Suppressor macrophage treated with lipopolysaccharide for 1 hour (primary cell): Measurements from ENCODE around the gene ALG9.
"Not testable (repeated sequence)": the region's sequence is repeated elsewhere in the genome, so short reads cannot be mapped to it uniquely, and the experiment has no call there.

ENCODE experiments used
- DNase-seq, 3 donors: peaks; one replicate each; pipeline ENCODE4 v3.0.0-alpha.2; 2020 to 2022

ALG9 gene

DNA sequence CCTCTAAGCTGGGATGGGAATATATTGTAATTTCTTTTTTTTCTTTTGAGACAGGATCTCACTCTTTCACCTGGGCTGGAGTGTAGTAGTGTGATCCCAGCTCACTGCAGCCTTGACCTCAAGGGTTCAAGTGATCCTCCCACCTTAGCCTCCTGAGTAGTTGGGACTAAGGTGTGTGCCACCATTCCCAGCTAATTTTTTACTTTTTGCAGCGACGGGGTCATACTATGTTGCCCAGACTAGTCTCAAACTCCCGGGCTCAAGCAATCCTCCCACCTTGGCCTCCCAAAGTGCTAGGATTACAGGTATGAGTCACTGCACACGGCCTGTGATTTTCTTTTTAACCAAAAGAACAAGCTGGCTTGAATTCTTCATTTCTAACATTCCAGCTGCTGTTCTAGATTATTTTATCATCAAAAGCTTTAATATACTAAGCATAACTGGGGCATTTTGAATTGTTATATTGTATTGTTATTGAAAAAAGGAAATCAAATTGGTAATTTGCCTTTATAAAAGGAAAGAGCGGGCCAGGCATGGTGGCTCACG lies 78.4 kb downstream of the ALG9 start:
- DNase-seq = no peak

DNA sequence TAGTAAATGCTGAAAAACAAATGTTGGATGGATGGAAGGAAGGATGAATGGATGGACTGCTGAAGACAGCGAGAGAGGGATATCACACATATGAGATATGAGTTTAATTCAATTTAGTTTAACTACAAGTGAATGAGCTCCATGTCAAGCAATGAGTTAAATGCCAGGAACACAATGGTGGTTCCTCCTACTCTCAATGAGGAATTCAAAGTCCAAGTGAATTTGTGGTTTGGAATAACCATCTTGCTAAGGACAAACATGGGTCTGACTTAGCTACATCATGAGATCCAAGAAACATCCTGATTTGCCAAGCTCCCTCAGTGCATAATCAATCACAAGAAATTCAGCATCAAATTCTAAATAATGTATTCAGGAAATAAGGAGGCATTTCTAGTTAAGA lies 79.1 kb downstream of the ALG9 start:
- no peak for DNase-seq

DNA sequence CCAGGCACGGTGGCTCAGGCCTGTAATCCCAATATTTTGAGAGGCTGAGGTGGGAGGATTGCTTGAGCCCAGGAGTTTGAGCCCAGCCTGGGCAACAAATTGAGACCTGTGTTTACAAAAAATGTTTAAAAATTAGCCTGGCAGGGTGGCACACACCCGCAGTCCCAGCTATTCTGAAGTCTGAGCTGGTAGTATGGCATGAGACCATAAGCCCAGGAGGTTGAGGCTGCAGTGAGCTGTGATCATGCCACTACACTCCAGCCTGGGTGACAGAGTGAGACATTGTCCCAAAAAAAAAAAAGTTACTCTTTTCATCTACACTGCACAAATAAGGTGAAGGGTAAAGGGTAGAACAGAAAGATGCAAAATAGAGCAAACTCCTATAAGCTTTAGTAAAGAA lies 82.9 kb downstream of the ALG9 start:
- DNase-seq = no peak

DNA sequence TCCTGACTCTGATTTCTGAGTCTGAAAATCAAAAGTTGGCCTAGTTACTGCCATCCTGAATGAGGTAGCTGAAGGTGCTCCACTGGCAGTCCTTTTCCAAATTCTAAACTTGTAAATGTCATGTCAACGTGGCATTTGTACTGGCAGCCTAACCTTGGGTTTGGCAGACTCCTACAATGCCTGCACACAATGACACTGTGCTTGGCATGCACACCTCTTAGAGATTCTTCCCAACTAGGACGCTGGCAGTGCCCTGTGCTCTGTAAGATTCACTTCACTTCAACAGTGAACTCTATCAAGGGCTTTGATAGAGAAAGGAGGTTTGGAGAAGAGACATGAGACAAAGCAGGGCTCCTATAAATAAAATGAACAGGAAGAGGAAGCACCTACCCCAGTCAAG lies 83.3 kb downstream of the ALG9 start:
- DNase-seq = peak in 1 of 3 donors; percentile 4

DNA sequence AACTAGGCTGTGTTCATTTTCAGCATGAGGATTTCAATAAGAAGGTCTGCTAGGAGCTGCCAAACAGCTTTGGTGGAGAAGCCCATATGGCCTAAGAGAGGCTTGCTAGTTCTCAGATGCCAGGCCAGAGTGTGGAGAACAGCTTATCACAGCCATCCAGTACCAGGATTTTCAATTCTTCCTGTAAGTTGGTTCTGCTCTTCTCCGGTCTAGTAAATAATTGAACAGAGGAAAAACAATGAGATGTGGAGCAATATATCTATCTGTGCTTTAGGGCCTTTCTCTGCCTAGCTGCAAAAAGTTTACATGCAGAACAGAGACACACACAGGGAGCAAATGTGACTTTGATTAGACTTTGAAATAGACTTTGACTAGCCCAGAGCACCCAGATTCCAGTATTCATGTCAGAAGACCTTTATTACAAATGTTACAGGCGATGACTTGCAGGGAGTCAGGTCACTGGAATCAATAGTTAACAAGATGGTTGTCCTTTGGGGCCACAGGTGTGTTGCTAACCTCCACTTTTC lies 85.4 kb downstream of the ALG9 start:
- no peak for DNase-seq

DNA sequence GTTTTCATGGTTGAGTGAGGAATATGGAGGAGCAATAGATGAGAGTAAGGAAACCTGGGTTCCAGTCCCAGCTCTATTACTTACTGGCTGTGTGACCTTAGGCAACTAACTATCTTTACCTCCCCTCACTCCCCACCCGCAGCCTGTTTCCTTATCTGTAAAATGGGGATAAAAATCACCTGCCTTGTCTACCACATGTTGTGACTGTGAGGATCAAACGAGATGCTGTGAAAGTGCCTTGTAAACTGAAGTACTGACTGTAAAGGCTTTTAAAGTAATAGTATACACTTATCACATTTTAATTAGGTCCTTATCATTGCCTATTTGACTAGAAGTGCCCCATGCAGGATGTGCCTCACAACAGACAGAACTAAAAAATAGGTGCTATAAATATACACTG lies 86.3 kb downstream of the ALG9 start:
- no peak for DNase-seq

DNA sequence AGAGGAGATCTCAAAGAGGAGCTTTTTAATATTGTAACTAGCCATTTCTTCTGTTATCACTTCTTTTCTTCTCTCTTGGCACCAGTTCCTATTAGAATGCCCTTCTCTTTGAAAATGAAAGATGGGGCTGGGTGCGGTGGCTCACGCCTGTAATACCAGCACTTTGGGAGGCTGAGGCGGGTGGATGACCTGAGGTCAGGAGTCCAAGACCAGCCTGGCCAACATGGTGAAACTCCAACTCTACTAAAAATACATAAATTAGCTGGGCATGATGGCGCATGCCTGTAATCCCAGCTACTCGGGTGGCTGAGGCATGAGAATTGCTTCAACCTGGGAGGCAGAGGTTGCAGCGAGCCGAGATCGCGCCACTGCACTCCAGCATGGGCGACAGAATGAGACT lies 87.1 kb downstream of the ALG9 start:
- DNase-seq = not testable (repeated sequence)

DNA sequence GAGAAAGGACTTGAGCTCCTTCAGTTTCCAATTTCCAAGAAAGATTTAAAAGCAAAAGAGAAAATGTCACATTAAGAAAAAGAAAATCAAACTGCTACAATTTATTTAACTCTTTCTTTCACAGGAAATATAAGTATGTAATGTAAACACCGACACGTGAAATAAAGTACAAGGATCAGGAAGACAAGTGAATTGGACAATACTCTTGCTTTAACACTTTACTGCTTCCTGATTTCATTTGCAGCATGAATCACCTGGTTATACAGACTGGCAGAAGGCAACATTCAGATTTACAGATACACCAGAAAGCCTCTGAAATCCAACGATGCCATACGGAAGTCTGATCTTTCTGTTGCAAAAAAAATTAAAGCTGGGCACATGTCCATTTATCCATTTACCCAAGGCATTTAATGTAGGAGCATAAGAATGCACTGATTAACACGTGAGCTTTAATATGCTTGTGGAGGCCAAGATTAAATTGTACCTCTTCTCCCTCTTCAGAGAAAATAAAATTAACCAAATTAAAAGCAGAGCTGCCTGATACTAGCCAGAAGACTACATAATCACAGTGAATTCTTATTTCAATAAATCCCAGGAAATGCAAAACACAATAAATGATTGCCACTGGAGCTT lies 89.2 kb downstream of the ALG9 start:
- no peak for DNase-seq

DNA sequence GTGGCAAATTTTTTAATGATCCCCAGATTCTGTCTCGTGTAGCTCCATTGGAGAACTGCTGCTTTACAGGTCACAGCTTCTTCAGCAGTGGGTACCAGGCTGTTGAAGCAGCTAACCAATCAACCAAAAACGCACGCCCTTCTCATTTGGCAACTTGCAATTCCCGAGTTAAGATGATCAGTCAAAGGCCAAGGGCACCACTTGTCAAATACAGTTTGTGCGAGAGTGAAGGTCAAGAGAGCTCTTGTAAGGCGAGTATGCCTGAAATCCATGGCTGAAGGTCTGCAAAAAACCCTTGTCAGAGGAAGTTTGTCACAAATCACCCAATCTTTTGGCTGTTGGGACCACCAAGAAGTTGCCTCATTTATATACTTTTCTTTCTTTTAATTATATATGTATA lies 92.3 kb downstream of the ALG9 start:
- DNase-seq = no peak

DNA sequence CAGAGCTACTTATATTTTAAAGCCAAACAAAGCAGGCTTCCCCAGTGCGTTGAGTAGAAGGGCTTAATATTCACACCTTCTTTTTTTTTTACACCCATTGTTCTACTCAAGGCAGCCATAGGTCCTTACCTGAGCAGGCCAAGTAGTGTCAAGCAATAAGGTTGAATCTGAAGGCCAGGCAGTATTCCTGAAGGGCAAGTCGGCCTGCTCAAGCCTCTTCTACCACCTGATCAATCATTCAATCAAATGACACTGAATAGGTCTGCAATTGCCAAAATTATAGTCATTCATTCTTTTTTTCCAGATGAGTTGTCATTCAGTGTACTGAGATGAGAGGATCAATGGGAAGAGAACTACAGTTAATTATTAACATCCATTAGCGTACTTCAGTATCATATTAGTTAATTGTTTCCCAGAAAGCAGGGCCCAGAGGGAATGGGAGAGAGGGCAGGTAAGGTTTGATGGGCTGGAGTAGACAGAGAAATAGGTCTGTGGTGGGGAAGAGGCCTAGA lies 93.3 kb downstream of the ALG9 start:
- no peak for DNase-seq

DNA sequence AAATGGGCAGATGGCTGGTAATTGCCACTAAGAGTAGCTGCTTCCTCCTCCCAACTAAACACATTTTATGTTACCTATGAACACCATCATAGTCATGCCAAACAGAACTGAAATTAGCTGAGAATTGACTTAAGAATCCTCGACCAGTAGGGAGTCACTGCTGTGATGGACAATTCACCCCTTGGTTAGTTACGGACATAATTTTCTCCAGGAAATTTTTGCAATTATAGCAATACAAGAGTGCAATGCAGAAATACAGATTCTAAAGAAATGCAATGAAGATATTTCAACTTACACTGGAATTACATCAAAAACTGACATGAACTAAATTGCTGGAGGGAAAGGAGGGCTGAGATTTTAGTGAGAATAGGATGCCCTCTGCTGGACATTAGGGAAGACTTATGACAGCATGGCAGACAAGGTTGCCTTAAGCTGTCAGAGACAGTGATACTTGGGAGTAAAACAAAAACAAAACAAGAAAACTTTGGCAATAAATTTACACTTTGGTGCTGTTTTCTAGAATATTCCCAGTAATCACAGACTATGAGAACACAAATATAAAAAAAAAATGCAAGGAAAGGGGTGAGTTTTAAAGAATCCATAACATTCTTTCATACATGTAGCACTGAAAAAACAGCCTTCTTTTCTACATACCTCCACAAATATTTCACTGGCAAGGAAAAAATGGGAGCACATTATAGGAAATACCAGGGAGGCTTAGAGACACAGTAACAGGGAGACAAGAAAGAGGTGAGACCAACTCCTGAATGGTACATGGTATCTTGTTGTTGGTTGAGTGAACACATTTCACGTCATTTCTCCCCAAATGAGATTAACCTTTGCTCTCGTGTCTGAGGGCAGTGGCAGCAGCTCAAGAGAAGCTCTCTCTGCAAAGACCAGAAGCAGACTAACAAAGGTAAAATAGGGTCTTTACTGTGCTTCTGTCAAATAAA lies 94.0 kb downstream of the ALG9 start:
- DNase-seq = peak; percentile 56 to 81 (median 76)

DNA sequence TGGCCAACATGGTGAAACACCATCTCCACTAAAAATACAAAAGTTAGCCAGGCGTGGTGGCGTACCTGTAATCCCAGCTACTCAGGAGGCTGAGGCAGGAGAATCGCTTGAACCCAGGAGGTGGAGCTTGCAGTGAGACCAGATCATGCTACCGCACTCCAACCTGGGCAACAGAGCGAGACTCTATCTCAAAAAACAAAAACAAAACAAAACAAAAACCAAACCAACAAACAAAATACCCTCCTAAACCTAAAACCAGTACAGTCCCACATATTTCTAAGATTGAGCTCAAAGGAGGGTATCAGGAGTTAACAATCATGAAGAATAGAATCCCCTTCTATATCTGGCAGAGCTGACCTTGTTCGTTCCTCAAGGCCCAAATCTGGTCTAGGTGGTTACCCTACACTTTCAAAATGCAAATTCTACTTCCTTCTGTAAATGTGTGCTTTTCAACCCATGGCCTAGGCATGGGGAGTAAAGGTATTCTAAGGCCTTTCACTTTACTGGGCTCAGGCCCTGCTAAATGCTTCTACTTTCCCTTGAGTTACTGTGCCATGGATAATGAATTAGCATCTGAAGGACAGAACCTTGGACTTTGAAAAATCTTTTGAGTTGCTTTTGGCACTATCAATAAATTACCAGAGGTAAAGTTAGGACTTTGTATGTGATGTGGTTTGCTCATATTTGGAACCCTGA lies 94.8 kb downstream of the ALG9 start:
- no peak for DNase-seq

DNA sequence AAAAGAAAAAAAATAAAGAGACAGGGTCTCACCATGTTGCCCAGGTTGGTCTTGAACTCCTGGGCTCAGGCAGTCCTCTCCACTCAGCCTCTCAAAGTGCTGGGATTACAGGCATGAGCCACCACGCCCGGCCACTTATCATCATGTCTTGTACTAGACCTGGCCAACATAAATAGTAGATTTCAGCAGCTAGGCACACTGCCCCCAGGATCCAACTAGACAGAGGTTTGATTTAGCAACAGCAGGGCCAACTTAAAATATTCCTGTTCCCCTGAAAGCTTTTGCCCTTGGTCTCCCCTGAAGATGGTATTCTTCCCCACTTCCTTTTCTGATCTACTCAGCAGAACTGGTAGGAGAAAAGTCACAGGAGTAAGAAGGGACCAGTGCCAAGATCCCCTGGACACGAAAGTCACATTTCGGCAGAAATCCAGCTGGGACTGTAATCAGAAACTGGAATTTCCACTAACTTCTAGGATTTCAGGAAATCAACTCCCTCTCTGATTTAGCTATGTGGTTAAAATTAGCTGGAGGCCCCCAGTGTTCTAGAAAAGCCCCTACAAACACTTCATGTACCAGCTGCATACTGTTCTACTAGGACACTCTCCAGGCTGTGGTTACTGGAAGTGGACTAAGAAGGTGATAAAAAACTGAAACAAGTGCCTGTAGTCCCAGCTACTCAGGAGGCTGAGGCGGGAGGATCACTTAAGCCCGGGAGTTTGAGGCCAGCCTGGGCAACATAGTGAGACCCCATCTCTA lies 96.2 kb downstream of the ALG9 start:
- no peak for DNase-seq

DNA sequence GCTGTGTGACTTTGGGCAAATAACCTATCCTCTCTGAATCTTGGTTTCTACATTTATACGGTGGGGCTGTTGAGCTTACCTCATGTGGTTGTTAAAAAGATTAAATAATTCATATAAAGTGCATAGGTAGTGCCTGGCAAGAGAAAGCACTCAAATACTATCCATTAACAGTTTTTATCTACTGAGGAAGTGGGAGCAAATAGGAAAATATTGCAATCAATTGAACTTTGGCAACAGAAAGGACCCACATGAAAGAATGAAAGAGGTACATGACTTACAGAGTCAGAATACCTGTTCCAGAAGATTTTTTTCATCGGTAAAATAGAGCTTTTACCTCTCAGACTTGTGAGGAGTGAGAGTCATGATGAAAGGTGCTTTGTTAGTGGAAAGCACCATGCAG lies 98.8 kb downstream of the ALG9 start:
- DNase-seq = no peak

DNA sequence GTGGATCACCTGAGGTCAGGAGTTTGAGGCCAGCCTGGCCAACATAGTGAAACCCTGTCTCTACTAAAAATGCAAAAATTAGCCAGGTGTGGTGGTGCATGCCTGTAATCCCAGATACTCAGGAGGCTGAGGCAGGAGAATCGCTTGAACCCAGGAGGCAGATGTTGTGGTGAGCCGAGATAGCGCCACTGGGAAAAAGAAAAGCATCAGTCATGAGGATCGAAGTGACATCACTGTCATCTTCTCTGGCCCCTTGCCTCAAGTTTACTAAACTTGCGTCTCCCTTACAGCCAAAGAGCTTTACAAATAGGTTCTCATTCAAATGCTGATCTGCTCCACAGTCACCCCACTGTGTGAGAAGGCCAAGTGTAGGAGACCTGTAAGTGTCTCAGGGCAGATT lies 100.2 kb downstream of the ALG9 start:
- DNase-seq = not testable (repeated sequence)

DNA sequence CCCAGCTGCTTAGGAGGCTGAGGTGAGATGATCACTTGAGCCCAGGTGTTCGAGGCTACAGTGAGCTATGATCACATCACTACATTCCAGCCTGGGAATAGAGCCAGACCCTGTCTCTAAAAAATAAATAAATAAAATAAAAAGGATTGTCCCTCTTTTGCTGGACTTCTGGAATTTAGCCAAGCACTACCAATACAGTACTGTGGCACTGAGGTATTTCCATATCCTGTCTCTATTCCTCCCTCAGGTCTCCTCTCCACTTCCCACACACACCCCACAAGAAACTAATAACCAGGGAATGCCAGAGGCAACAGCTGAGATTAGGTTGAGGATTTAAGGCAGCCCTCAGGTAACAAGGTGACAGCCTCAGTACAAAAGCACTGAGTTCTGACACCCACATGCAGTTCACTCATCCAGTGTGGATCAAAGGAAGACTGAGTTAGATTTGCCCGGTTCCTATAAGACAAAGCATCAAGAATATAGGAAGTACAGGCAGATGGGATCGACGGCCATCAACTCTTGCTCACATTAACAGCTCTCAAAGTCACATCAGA lies 100.7 kb downstream of the ALG9 start:
- no peak for DNase-seq

DNA sequence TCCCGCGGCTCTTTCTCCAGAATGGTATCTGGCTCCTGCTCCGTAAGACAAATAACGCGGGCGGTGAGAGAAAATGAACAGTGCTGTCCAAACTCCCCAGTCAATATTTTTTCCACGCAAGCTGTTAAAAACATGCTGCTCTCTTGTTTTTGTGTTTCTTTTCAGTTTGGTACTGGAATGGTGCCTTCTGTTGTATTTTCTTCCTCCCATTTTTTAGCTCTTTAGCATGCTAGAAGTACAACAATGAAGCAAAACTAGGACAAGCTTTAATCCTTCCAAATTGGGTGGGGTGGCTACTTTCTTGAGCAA lies 104.6 kb downstream of the ALG9 start:
- no peak for DNase-seq

DNA sequence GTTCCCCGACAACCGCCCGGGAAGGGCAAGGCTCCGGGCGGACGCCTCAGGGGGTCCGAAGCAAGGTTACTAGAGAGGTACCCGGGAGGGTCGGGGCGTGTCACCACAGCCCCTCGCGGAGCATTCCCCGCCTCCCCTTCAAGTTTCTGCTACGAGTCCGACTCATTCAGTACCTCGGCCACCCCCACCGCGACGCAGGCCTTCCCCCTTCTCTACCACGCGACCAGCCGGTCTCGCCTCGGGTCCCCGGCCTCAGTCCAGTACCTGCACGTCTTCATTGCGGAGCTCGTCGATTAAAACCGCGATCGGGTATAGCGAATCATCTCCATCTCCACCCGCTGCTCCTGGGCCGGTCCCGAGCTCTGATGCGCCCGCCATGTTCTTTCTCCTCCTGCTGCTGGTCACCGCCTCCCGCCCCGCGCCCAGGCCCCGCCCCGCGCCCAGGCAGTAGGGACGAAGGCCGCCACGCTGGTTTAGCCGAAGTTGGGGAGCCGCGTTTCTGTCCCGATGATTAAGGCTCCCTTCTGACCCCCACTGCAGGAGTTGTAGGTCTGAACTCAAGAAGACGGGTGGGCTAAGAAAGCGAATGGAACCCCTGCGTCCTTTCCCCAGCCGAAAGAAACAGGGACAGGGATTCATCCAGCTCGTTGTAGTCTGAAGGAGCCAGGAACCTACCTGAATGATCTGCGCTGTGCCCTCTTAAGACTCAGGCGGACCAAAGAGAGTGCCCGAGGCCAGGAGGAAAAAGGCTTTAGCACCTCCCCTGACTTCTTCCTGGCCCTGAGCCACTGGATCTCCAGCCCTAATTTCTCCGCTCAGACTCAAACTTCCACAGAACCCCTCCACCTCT lies 105.2 kb downstream of the ALG9 start, which contains the start of gene PPP2R1B:
TSS of gene PPP2R1B (minus strand) at position 406 of the 850 bp plus-strand sequence. CDS start at position 378, 28 bp downstream.
- peak; percentile 68 to 91 (median 81) for DNase-seq

DNA sequence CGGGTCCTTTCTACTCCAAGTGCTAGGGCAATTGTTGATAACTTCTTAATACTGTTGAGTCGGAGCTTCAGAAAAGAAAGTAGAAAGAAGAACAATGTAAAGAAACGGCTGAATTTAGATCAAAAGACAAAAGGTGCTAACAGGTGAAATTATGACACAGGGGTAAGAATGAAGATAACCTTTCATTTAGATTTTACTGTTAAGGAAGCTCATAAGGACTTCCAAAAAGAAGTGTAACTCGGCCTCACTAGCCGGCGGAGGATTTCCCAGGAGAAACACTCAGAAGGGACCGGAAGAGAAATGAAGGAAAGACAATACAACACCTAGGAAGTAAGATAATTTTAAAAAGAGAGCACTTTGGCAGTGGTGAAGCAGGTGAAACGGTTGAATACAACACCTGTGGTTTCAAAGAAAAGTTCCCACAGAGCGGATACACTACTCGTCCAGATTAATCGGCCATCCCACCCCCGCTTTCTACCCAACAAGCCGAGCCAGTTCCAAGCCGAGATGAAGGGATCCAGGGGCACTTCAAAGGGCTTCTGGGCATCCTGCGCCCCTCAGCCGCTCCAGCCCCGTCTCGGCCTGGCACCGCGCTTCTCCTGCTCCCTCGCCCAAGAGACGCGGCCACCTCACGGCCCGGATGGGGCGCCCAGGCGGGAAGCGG lies 105.9 kb downstream of the ALG9 start:
- DNase-seq = peak in 1 of 3 donors; percentile 10

DNA sequence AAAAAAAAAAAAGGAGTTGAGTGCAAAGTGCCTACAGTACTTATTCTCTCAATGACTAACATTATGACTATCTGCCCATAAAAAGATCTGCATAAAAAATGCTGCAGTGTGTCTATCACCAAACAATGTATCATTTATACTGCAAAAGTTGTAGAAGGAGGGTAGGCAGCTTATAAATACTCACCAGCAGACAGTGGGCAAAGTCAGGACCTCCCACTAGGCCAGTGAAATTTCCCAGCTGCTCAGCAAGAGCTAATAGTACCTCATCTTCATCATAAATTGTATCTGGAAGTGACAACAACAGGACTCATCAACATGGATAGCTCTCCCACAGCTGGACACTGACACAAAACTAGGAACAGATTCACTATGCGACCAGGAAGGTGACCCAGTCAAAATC lies 106.8 kb downstream of the ALG9 start:
- DNase-seq = peak in 1 of 3 donors; percentile 22
